Nephron progenitor cell (in vitro differentiated cells): Measurements from ENCODE around the gene PURB.

Experiments
- DNase-seq: peaks from one replicate; pipeline ENCODE4 v3.0.0; 2021
- H3K27ac Mint-ChIP-seq: 2 replicates; pipeline ENCODE4 v1.8.0; 2021; ENCODE audit warnings: mild to moderate bottlenecking, moderate library complexity, mixed read lengths
- H3K27me3 Mint-ChIP-seq: 2 replicates; pipeline ENCODE4 v1.8.0; 2021; ENCODE audit warnings: mild to moderate bottlenecking, low read depth, mixed read lengths; ENCODE audit not compliant: poor library complexity
- H3K36me3 Mint-ChIP-seq: 2 replicates; pipeline ENCODE4 v1.8.0; 2021; ENCODE audit warnings: low read depth, mixed read lengths
- H3K4me1 Mint-ChIP-seq: 2 replicates; pipeline ENCODE4 v1.8.0; 2021; ENCODE audit warnings: mixed read lengths
- H3K4me3 Mint-ChIP-seq: 2 replicates; pipeline ENCODE4 v1.8.0; 2021; ENCODE audit warnings: mild to moderate bottlenecking, moderate library complexity, mixed read lengths
- H3K9me3 Mint-ChIP-seq: 2 replicates; pipeline ENCODE4 v1.8.0; 2021; ENCODE audit warnings: mild to moderate bottlenecking, moderate library complexity, mixed read lengths
- TF ChIP-seq, protein P1 (sequence below): fragments of 200-600 bp; sonication (generic); IDR thresholded peaks from 2 replicates; pipeline ENCODE4 v1.5.0; 2021; ENCODE audit warnings: antibody characterized with exemption

The PURB gene

DNA sequence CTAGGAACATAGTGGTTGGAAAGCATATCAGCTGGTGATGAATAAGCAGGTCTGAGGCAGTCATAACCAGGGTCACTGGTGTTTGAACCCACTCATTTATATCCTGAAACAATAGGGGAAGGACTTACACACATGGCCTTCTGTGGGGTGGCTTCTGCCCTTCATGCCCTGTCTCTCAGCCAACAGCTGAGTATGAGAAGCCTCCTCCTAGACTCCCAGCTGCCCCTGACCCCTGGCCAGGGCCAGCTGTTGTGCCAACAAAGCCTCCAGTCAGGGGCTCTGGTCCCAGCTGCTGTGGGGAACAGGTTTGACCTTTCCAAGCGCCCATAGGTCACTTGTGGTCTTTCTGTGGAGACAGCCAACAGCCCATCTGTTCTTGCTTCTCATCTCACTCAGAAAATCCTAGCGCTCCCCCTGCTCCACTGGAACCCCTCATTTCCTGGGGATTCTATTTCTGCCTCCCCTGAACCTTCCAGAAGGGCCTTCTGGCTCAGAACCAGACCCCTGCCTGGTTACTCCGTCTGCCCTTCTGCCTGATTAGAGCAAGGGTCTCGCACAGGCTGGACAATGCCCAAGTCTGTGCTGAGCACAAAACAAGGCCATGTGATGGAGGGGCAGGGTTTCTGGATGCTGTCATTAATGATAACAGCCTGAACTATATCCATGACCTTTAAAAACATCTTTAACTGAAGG is 9.7 kb upstream of the PURB start:
- peaks cover 51% of the 10 kb centered on the region for H3K27me3 Mint-ChIP-seq
- TF ChIP-seq, protein P1, sequence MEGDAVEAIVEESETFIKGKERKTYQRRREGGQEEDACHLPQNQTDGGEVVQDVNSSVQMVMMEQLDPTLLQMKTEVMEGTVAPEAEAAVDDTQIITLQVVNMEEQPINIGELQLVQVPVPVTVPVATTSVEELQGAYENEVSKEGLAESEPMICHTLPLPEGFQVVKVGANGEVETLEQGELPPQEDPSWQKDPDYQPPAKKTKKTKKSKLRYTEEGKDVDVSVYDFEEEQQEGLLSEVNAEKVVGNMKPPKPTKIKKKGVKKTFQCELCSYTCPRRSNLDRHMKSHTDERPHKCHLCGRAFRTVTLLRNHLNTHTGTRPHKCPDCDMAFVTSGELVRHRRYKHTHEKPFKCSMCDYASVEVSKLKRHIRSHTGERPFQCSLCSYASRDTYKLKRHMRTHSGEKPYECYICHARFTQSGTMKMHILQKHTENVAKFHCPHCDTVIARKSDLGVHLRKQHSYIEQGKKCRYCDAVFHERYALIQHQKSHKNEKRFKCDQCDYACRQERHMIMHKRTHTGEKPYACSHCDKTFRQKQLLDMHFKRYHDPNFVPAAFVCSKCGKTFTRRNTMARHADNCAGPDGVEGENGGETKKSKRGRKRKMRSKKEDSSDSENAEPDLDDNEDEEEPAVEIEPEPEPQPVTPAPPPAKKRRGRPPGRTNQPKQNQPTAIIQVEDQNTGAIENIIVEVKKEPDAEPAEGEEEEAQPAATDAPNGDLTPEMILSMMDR, result no peak
- H3K27ac Mint-ChIP-seq, result no peak overlapping the region
- peaks cover 10% of the 10 kb centered on the region for H3K4me1 Mint-ChIP-seq
- H3K36me3 Mint-ChIP-seq, result no peaks in the 10 kb centered on the region
- no peak for DNase-seq
- no peak overlapping the region for H3K4me3 Mint-ChIP-seq
- H3K9me3 Mint-ChIP-seq, result peaks cover 4% of the 10 kb centered on the region

DNA sequence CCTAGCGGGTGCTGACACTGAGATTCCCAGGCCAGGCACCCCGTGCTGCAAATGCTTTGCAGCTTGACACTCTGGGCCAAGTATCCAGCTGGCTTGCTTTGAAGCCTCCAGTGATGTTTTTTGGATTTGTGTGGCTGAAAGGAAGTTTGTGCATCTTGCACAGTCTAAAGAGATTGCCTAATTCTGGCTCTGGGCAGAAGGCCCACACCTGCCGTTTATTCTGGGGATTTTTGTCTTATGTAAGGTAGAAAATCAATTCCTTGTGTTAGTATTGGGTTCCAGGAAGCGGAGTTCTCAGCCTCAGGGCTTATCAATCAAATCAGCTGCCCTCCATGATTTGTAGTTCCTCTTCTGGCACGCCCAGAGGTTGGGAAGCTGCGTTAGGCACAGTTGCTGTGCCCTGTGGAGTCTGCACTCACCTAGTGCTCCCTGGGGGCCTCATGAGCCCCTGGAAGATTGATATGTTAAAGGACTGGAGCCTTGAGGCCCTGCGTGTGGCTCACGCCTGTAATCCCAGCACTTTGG is 8.4 kb upstream of the PURB start:
- peaks cover 10% of the 10 kb centered on the region for H3K4me1 Mint-ChIP-seq
- no peaks in the 10 kb centered on the region for H3K36me3 Mint-ChIP-seq
- no peak for DNase-seq
- TF ChIP-seq, protein P1, result no peak
- H3K27ac Mint-ChIP-seq, result no peak overlapping the region
- peaks cover 54% of the 10 kb centered on the region for H3K27me3 Mint-ChIP-seq
- no peak overlapping the region for H3K4me3 Mint-ChIP-seq
- peaks cover 4% of the 10 kb centered on the region for H3K9me3 Mint-ChIP-seq

DNA sequence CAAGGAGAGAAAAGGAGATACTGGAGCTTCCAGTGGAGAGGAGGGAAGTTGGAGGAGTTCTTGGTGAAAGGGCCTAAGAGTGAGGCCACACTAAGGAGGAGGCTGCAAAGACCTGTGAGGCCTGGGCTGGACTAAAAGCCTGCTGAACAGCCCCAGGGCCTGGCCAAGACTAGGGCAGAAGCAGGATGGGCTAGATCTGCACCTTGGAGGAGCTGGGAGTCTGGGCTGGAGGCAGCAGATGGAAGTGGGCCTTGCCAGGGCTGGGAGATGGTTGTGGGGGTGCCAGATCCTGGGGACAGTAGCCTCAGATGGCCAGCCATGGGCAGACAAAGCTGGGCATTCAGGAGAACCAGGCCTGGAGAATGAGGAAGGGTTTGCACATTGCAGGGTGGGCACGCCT is 6.5 kb upstream of the PURB start:
- no peaks in the 10 kb centered on the region for H3K36me3 Mint-ChIP-seq
- TF ChIP-seq, protein P1, result no peak
- peak overlapping the region; percentile 70 for H3K27ac Mint-ChIP-seq
- H3K4me1 Mint-ChIP-seq, result peaks cover 10% of the 10 kb centered on the region
- peaks cover 59% of the 10 kb centered on the region for H3K27me3 Mint-ChIP-seq
- H3K9me3 Mint-ChIP-seq, result no peaks in the 10 kb centered on the region
- no peak overlapping the region for H3K4me3 Mint-ChIP-seq
- no peak for DNase-seq

DNA sequence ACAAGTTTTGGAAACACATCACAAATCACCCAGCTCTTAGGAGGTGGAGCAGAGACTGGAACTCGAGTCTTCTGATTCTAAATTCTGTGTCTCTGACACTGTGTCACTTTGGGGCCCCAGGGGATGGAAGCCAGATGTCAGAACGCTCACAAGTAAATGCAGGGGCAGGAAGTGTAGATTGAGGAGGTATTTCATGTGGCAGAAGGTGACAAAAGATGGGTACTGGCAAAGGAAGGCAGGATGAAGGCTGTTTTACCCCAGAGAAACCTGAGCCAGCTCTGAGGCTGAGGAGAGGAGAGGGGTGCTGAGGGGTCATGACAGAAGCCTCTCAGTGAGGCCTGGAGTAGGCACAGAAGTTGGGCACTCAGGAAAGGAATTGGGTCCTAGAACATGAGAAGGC is 6.0 kb upstream of the PURB start:
- TF ChIP-seq, protein P1, result no peak
- H3K27me3 Mint-ChIP-seq, result peaks cover 55% of the 10 kb centered on the region
- H3K9me3 Mint-ChIP-seq, result no peaks in the 10 kb centered on the region
- DNase-seq, result no peak
- H3K36me3 Mint-ChIP-seq, result no peaks in the 10 kb centered on the region
- peaks cover 10% of the 10 kb centered on the region for H3K4me1 Mint-ChIP-seq
- peak overlapping the region; percentile 70 for H3K27ac Mint-ChIP-seq
- H3K4me3 Mint-ChIP-seq, result no peak overlapping the region

DNA sequence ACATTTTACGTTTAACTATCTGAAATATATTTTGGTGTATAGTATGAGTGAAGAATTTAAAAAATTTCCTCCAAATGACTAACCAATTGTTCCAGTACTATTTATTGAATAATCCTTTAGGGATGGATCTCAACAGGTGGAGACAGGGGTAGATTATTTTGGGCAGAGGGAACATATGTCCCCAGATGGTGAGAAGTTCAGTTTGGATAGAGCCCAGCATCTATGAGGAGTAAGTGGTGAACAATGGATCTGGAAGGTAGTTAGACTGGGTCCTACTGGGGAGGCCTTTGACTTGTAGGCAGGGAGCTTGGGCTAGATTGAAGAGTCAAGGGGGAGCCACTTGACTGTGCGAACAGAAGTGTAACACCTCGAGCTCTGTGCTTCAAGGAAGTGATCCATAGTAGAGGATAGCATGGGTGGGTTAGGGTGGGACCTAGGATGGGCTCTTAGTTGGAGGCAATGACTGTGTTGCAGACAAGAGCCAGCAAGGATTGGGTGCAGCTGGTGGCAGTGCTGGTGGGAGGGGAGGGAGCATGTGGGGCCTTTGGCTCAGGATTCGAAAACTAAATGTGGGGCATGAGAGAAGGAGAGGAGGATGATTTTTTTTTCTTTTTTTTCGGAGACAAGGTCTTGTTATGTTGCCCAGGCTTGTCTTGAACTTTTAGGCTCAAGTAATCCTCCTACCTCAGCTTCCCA is 3.9 kb upstream of the PURB start:
- no peaks in the 10 kb centered on the region for H3K9me3 Mint-ChIP-seq
- H3K36me3 Mint-ChIP-seq, result peaks cover 3% of the 10 kb centered on the region
- TF ChIP-seq, protein P1, result no peak
- H3K27me3 Mint-ChIP-seq, result peaks cover 36% of the 10 kb centered on the region
- peaks cover 21% of the 10 kb centered on the region for H3K4me1 Mint-ChIP-seq
- no peak overlapping the region for H3K27ac Mint-ChIP-seq
- DNase-seq, result no peak
- no peak overlapping the region for H3K4me3 Mint-ChIP-seq
